Trophoblast cell (in vitro differentiated cells and primary cell): ENCODE results near the gene SPINK4.

Source experiments
- DNase-seq, 2 donors: peaks; one replicate each; pipeline ENCODE4 v3.0.0-alpha.2; 2016
- H2AFZ ChIP-seq: 2 replicates; pipeline ENCODE4 v1.6.1; 2013; ENCODE audit warnings: low read length, moderate library complexity, mild to moderate bottlenecking; ENCODE audit not compliant: insufficient read depth, poor library complexity
- H2AK5ac ChIP-seq: 2 replicates; pipeline ENCODE4 v1.6.1; 2013; ENCODE audit warnings: mild to moderate bottlenecking, low read length
- H2BK120ac ChIP-seq: 2 replicates; pipeline ENCODE4 v1.6.1; 2013; ENCODE audit warnings: low read length, mild to moderate bottlenecking, moderate library complexity; ENCODE audit not compliant: insufficient read depth, poor library complexity
- H2BK12ac ChIP-seq: 2 replicates; pipeline ENCODE4 v1.6.1; 2013; ENCODE audit warnings: mild to moderate bottlenecking, low read length, moderate library complexity
- H2BK5ac ChIP-seq: 2 replicates; pipeline ENCODE4 v1.6.1; 2013; ENCODE audit warnings: low read length, low read depth, moderate library complexity, mild to moderate bottlenecking; ENCODE audit not compliant: poor library complexity
- H3K14ac ChIP-seq: 2 replicates; pipeline ENCODE4 v1.6.1; 2013; ENCODE audit warnings: mild to moderate bottlenecking, low read length
- H3K18ac ChIP-seq: 2 replicates; pipeline ENCODE4 v1.6.1; 2013; ENCODE audit warnings: mild to moderate bottlenecking, low read length
- H3K23ac ChIP-seq: 2 replicates; pipeline ENCODE4 v1.6.1; 2013; ENCODE audit warnings: low read length
- H3K27ac ChIP-seq: 2 replicates; pipeline ENCODE4 v1.5.1; 2013; ENCODE audit warnings: low read depth, mild to moderate bottlenecking, inconsistent platforms, low read length, moderate library complexity
- H3K27me3 ChIP-seq: 2 replicates; pipeline ENCODE4 v1.6.1; 2013; ENCODE audit warnings: inconsistent platforms, mild to moderate bottlenecking, low read length, moderate library complexity; ENCODE audit not compliant: insufficient read depth
- H3K36me3 ChIP-seq, 2 experiments: 1 replicate in 1 of 2; 2 replicates in 1 of 2; pipeline ENCODE4 v1.6.1; 2013; ENCODE audit warnings: low read length in 2 of 2, mild to moderate bottlenecking in 2 of 2, moderate library complexity in 1 of 2; ENCODE audit not compliant: insufficient read depth in 2 of 2, control insufficient read depth in 1 of 2
- H3K4ac ChIP-seq: 2 replicates; pipeline ENCODE4 v1.6.1; 2013; ENCODE audit warnings: low read depth, mild to moderate bottlenecking, low read length, moderate library complexity
- H3K4me1 ChIP-seq, 2 experiments: 1 replicate in 1 of 2; 2 replicates in 1 of 2; pipeline ENCODE4 v1.6.1; 2013; ENCODE audit warnings: low read length in 2 of 2, mild to moderate bottlenecking in 2 of 2, moderate library complexity in 1 of 2; ENCODE audit not compliant: insufficient read depth in 2 of 2, control insufficient read depth in 1 of 2
- H3K4me2 ChIP-seq: 2 replicates; pipeline ENCODE4 v1.6.1; 2013; ENCODE audit warnings: inconsistent platforms, mild to moderate bottlenecking, low read length, moderate library complexity
- H3K4me3 ChIP-seq: 2 replicates; pipeline ENCODE4 v1.5.1; 2013; ENCODE audit warnings: mild to moderate bottlenecking, low read depth, low read length, inconsistent platforms
- H3K79me1 ChIP-seq: one replicate; pipeline ENCODE4 v1.6.1; 2013; ENCODE audit warnings: low read length
- H3K79me2 ChIP-seq: 2 replicates; pipeline ENCODE4 v1.6.1; 2013; ENCODE audit warnings: low read length, mild to moderate bottlenecking; ENCODE audit not compliant: control insufficient read depth, insufficient read depth, poor library complexity
- H3K9ac ChIP-seq: 2 replicates; pipeline ENCODE4 v1.6.1; 2013; ENCODE audit warnings: mild to moderate bottlenecking, low read length
- H3K9me3 ChIP-seq: 2 replicates; pipeline ENCODE4 v1.6.1; 2013; ENCODE audit warnings: low read depth, mild to moderate bottlenecking, control low read depth, inconsistent platforms, low read length; ENCODE audit not compliant: insufficient read depth
- H4K12ac ChIP-seq: 2 replicates; pipeline ENCODE4 v1.6.1; 2013; ENCODE audit warnings: low read depth, mild to moderate bottlenecking, low read length, moderate library complexity
- H4K8ac ChIP-seq: 2 replicates; pipeline ENCODE4 v1.6.1; 2013; ENCODE audit warnings: low read depth, mild to moderate bottlenecking, low read length, moderate library complexity
- H4K91ac ChIP-seq: one replicate; pipeline ENCODE4 v1.6.1; 2013; ENCODE audit warnings: low read depth, mild to moderate bottlenecking, low read length, moderate library complexity
- WGBS: extraction: QIAGEN DNeasy Blood & Tissue Kit; methylation state at CpG from one replicate; pipeline ENCODE4 v1.1.7; 2013; ENCODE audit warnings: missing lambda C conversion rate; ENCODE audit not compliant: insufficient read length, insufficient coverage; ENCODE audit errors: extremely low coverage; 5-methylcytosine and 5-hydroxymethylcytosine counted together

Gene SPINK4

GRCh38 chr9:33287087-33287490, 47.1 kb downstream of the SPINK4 start:
- Histone ChIP-seq H3K4me3 (no peak overlapping the region), H2AFZ (no peak overlapping the region), H4K12ac (no peak overlapping the region), H2BK120ac (no peak overlapping the region), H3K14ac (no peak overlapping the region), H3K4me1 (peaks cover 3% of the 10 kb centered on the region in 2 experiments), H3K4ac (no peak overlapping the region), H2AK5ac (no peak overlapping the region), H2BK12ac (no peak overlapping the region), H3K36me3 (peaks cover 0 to under 1% of the 10 kb centered on the region in 2 experiments), H3K9ac (no peak overlapping the region), H3K27me3 (no peaks in the 10 kb centered on the region), H3K4me2 (no peak overlapping the region), H3K18ac (no peak overlapping the region), H3K27ac (no peak overlapping the region), H2BK5ac (no peak overlapping the region), H4K91ac (no peak overlapping the region), H3K23ac (no peak overlapping the region), H3K9me3 (no peaks in the 10 kb centered on the region), H3K79me2 (peaks cover 8% of the 10 kb centered on the region), H3K79me1 (peaks cover 10% of the 10 kb centered on the region), H4K8ac (no peak overlapping the region)
- WGBS, result no CpG with 5 or more reads among the region's 4 CpGs
- DNase-seq, result peak; percentile 36 to 73

GRCh38 chr9:33288235-33288634, 48.3 kb downstream of the SPINK4 start:
- Histone ChIP-seq H3K9me3 (no peaks in the 10 kb centered on the region), H2AK5ac (no peak overlapping the region), H3K23ac (no peak overlapping the region), H3K18ac (no peak overlapping the region), H3K36me3 (peaks cover 0 to 3% of the 10 kb centered on the region in 2 experiments), H3K9ac (no peak overlapping the region), H2BK120ac (no peak overlapping the region), H3K27ac (no peak overlapping the region), H4K91ac (no peak overlapping the region), H3K4me1 (peaks cover 3% of the 10 kb centered on the region in 2 experiments), H3K4ac (no peak overlapping the region), H4K8ac (no peak overlapping the region), H3K79me2 (peaks cover 10% of the 10 kb centered on the region), H3K4me3 (no peak overlapping the region), H3K27me3 (no peaks in the 10 kb centered on the region), H3K14ac (no peak overlapping the region), H3K79me1 (peaks cover 10% of the 10 kb centered on the region), H2BK12ac (no peak overlapping the region), H4K12ac (no peak overlapping the region), H2AFZ (no peak overlapping the region), H3K4me2 (no peak overlapping the region), H2BK5ac (no peak overlapping the region)
- no peak for DNase-seq
- WGBS, result no CpG with 5 or more reads among the region's 4 CpGs

GRCh38 chr9:33288828-33289483, 49.0 kb downstream of the SPINK4 start:
- WGBS, result no CpG with 5 or more reads among the region's 14 CpGs
- Histone ChIP-seq H4K91ac (no peak overlapping the region), H3K9ac (no peak overlapping the region), H3K79me2 (peaks cover 10% of the 10 kb centered on the region), H3K4ac (peak overlapping the region; percentile 14), H2AFZ (no peak overlapping the region), H4K12ac (peak overlapping the region; percentile 55), H3K4me3 (no peak overlapping the region), H2BK12ac (peak overlapping the region; percentile 30), H3K36me3 (peaks cover 0 to 3% of the 10 kb centered on the region in 2 experiments), H2AK5ac (peak overlapping the region; percentile 44), H3K4me2 (no peak overlapping the region), H4K8ac (peak overlapping the region; percentile 88), H2BK5ac (no peak overlapping the region), H3K79me1 (peaks cover 10% of the 10 kb centered on the region), H3K18ac (no peak overlapping the region), H3K14ac (peak overlapping the region; percentile 56), H3K23ac (no peak overlapping the region), H2BK120ac (no peak overlapping the region), H3K9me3 (no peaks in the 10 kb centered on the region), H3K27me3 (no peaks in the 10 kb centered on the region), H3K27ac (no peak overlapping the region), H3K4me1 (peaks cover 3% of the 10 kb centered on the region in 2 experiments)
- DNase-seq, result no peak

- Histone ChIP-seq H2BK12ac (peak overlapping the region; percentile 24), H2BK5ac (no peak overlapping the region), H3K27me3 (no peaks in the 10 kb centered on the region), H3K4me3 (no peak overlapping the region), H3K14ac (peak overlapping the region; percentile 88), H3K79me2 (peaks cover 10% of the 10 kb centered on the region), H3K23ac (no peak overlapping the region), H3K4me1 (peaks cover 3% of the 10 kb centered on the region in 2 experiments), H2AK5ac (peak overlapping the region; percentile 94), H4K12ac (peak overlapping the region; percentile 99), H3K4ac (peak overlapping the region; percentile 64), H3K18ac (peak overlapping the region; percentile 66), H2BK120ac (peak overlapping the region; percentile 55), H3K9ac (no peak overlapping the region), H3K9me3 (no peaks in the 10 kb centered on the region), H4K91ac (peak overlapping the region; percentile 81), H3K79me1 (peaks cover 10% of the 10 kb centered on the region), H3K4me2 (peak overlapping the region; percentile 70), H3K36me3 (peaks cover 0 to 5% of the 10 kb centered on the region in 2 experiments), H2AFZ (no peak overlapping the region), H3K27ac (no peak overlapping the region), H4K8ac (peak overlapping the region; percentile 88)
- no CpG with 5 or more reads among the region's 12 CpGs for WGBS
- no peak for DNase-seq
Observed at GRCh38 chr9:33289496-33289895, 49.5 kb downstream of the SPINK4 start.
